Lung (tissue), 4 donors: ENCODE measurements around the gene DAZAP2. TPM values are rescaled to one million over a fixed set of nuclear protein-coding genes. Genes with fewer than 3 reads are reported as not detected.

ENCODE experiments used
- polyA plus RNA-seq, 2 donors: library from polyadenylated mRNA; stranded (reverse); fragments of 200-250 nt; gene quantifications; one replicate each; pipeline ENCODE4 v1.2.1, GENCODE V29; 2013
- total RNA-seq, 2 donors: library from RNA; depleted of rRNA in 1 of 2; stranded (reverse); fragments of >200 nt in 1 of 2; gene quantifications; one replicate each; pipeline ENCODE4 v1.2.1, GENCODE V29; 2014 to 2021
- donor health status: Bipolar disorder and iron deficiency.
- donor health status: healthy.
- donor health status: DM: yes; HTN: yes; CAD: no.

DAZAP2 gene
- total and polyA plus RNA-seq, 4 donors: 146 to 644 (median 201) TPM

Other genes with a start within 250 kb of the DAZAP2 start
- gene SLC11A2, start 212.4 kb upstream of the DAZAP2 start, total RNA-seq: 100 to 1,000 TPM; 112 to 129 TPM
- gene SLC11A2, start 212.4 kb upstream of the DAZAP2 start, polyA plus RNA-seq: 10 to 100 TPM; 29.2 to 69.2 TPM
- 10 to 100 TPM; 45.2 to 81.6 TPM for gene LETMD1, start 190.5 kb upstream of the DAZAP2 start, total RNA-seq
- gene LETMD1, start 190.5 kb upstream of the DAZAP2 start, polyA plus RNA-seq: 10 to 100 TPM; 29.9 to 52.0 TPM
- 10 to 100 TPM; 29.1 to 29.9 TPM for gene CSRNP2, start 155.2 kb upstream of the DAZAP2 start, total RNA-seq
- 10 to 100 TPM; 10.7 to 12.0 TPM for gene CSRNP2, start 155.2 kb upstream of the DAZAP2 start, polyA plus RNA-seq
- 10 to 100 TPM; 23.2 to 27.5 TPM for gene TFCP2, start 65.7 kb upstream of the DAZAP2 start, total RNA-seq
- 10 to 100 TPM in 1 of 2 donors, 1 to 10 TPM in 1; 9.6 to 14.9 TPM for gene TFCP2, start 65.7 kb upstream of the DAZAP2 start, polyA plus RNA-seq
- 10 to 100 TPM in 1 of 2 donors, 1 to 10 TPM in 1; 9.1 to 16.1 TPM for gene POU6F1, start 20.8 kb upstream of the DAZAP2 start, total RNA-seq
- 1 to 10 TPM; 3.0 to 9.4 TPM for gene POU6F1, start 20.8 kb upstream of the DAZAP2 start, polyA plus RNA-seq
- gene SMAGP, start 31.6 kb downstream of the DAZAP2 start, total RNA-seq: 10 to 100 TPM in 1 of 2 donors, 1 to 10 TPM in 1; 9.7 to 26.0 TPM
- gene SMAGP, start 31.6 kb downstream of the DAZAP2 start, polyA plus RNA-seq: 10 to 100 TPM; 17.0 to 17.3 TPM
- gene BIN2, start 85.3 kb downstream of the DAZAP2 start, total RNA-seq: 10 to 100 TPM; 13.4 to 22.9 TPM
- 10 to 100 TPM; 12.0 to 54.5 TPM for gene BIN2, start 85.3 kb downstream of the DAZAP2 start, polyA plus RNA-seq
- gene CELA1, start 107.9 kb downstream of the DAZAP2 start, total RNA-seq: not detected
- gene CELA1, start 107.9 kb downstream of the DAZAP2 start, polyA plus RNA-seq: under 1 TPM in 1 of 2 donors, not detected in 1; 0.05 TPM
- gene GALNT6, start 152.6 kb downstream of the DAZAP2 start, total RNA-seq: 10 to 100 TPM in 1 of 2 donors, 1 to 10 TPM in 1; 7.4 to 36.0 TPM
- gene GALNT6, start 152.6 kb downstream of the DAZAP2 start, polyA plus RNA-seq: 10 to 100 TPM in 1 of 2 donors, 1 to 10 TPM in 1; 5.5 to 10.6 TPM
- gene SLC4A8, start 186.0 kb downstream of the DAZAP2 start, total RNA-seq: 10 to 100 TPM in 1 of 2 donors, 1 to 10 TPM in 1; 4.8 to 12.2 TPM
- 1 to 10 TPM; 1.1 to 1.2 TPM for gene SLC4A8, start 186.0 kb downstream of the DAZAP2 start, polyA plus RNA-seq